ENCODE measurements around the gene SLC15A3.

- TF ChIP-seq CTCF (conservative IDR thresholded peaks at IDR 0.05 in 1 of 2, IDR thresholded peaks at IDR 0.05 in 1 of 2; ENCODE audit: low read depth in 1 of 2, low read length in 2 of 2): no peak
- TF ChIP-seq EZH2 (IDR thresholded peaks at IDR 0.05; ENCODE audit: low read length, missing control alignments): no peak
Measured at GRCh38 chr11:60984636-60985035, 32.7 kb upstream of the SLC15A3 start.
